Embryonic facial prominence (tissue), 1 donor: ENCODE measurements around the gene NUF2.

Experiments used
- DNase-seq: peaks from one replicate; pipeline ENCODE4 v3.0.0-alpha.2; 2016; ENCODE audit errors: extremely low spot score

Gene NUF2

DNA sequence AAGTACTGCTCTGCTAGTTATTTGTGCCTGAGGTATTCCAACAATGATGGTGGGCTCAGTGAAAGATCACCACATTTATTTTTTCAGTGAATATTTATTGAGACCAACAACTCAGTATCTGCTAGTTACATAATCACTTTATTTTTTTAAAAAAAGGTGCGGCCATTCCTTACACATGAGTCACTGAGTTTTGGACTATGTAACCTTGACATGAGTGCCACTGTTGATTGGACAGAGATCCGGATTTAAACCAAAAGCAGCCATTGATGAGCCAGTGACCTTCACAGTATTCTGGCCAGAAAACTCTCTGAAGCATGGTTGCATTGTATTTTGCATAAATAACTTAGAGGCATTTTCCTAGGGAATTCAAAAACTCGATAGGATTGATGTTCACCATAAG, 79.5 kb downstream of the NUF2 start:
- DNase-seq = no peak
